IPS DF 4.7 (cell line): ENCODE data around the gene TGM1.

Source experiments
- DNase-seq: peaks from one replicate; pipeline ENCODE4 v3.0.0-alpha.2; 2013; ENCODE audit warnings: low spot score; ENCODE audit errors: extremely low read depth

The TGM1 gene

GRCh38 chr14:24292118-24292807 is 29.3 kb upstream of the TGM1 start:
- no peak for DNase-seq

GRCh38 chr14:24291446-24292117 is 28.6 kb upstream of the TGM1 start:
- no peak for DNase-seq

GRCh38 chr14:24290746-24291145 is 27.8 kb upstream of the TGM1 start:
- DNase-seq, result no peak

- DNase-seq, result no peak
Observed at GRCh38 chr14:24289649-24290280, 26.8 kb upstream of the TGM1 start.

- no peak for DNase-seq
Observed at GRCh38 chr14:24286996-24287395, 24.0 kb upstream of the TGM1 start.

- no peak for DNase-seq
Observed at GRCh38 chr14:24285351-24285750, 22.4 kb upstream of the TGM1 start.

GRCh38 chr14:24284501-24285035 is 21.6 kb upstream of the TGM1 start:
- no peak for DNase-seq

- DNase-seq, result no peak
Observed at GRCh38 chr14:24283796-24284460, 21.0 kb upstream of the TGM1 start.

- DNase-seq, result no peak
Observed at GRCh38 chr14:24282736-24283135, 19.8 kb upstream of the TGM1 start.

- no peak for DNase-seq
Observed at GRCh38 chr14:24281636-24282035, 18.7 kb upstream of the TGM1 start.

GRCh38 chr14:24280797-24281460 is 18.0 kb upstream of the TGM1 start:
- DNase-seq, result no peak

GRCh38 chr14:24279301-24280186 is 16.6 kb upstream of the TGM1 start:
- no peak for DNase-seq

- no peak for DNase-seq
Observed at GRCh38 chr14:24278424-24278823, 15.4 kb upstream of the TGM1 start.

- DNase-seq, result no peak
Observed at GRCh38 chr14:24277606-24278321, 14.8 kb upstream of the TGM1 start.

- DNase-seq, result no peak
Observed at GRCh38 chr14:24277071-24277470, 14.1 kb upstream of the TGM1 start.

GRCh38 chr14:24274101-24274543 is 11.1 kb upstream of the TGM1 start:
- DNase-seq, result no peak

GRCh38 chr14:24273422-24273998 is 10.5 kb upstream of the TGM1 start:
- no peak for DNase-seq

- no peak for DNase-seq
Observed at GRCh38 chr14:24272467-24272866, 9.5 kb upstream of the TGM1 start.

GRCh38 chr14:24271834-24272263 is 8.9 kb upstream of the TGM1 start:
- no peak for DNase-seq
